Stimulated activated memory B cell treated with anti-CD40 and anti-IgM and Interleukin-4, amounts not matched to agents 10 μg/mL and 1 μg/mL and 100 μg/mL, for 72 hours (primary cell): ENCODE measurements around the gene MYD88.

Experiments
- ATAC-seq: fragments of 150-1000 bp; cut with Tn5 transposase; 2 replicates; pipeline ENCODE4 v1.10.0; 2021
- H3K27ac Mint-ChIP-seq: one replicate; pipeline ENCODE4 v1.8.0; 2022; ENCODE audit warnings: mild to moderate bottlenecking, mixed read lengths
- H3K27me3 Mint-ChIP-seq: one replicate; pipeline ENCODE4 v1.8.0; 2022; ENCODE audit warnings: mixed read lengths
- H3K36me3 Mint-ChIP-seq: one replicate; pipeline ENCODE4 v1.8.0; 2022; ENCODE audit warnings: mixed read lengths
- H3K4me1 Mint-ChIP-seq: one replicate; pipeline ENCODE4 v1.8.0; 2022; ENCODE audit warnings: mixed read lengths
- H3K4me3 Mint-ChIP-seq: one replicate; pipeline ENCODE4 v1.8.0; 2022; ENCODE audit warnings: mild to moderate bottlenecking, moderate library complexity, mixed read lengths
- H3K9me3 Mint-ChIP-seq: one replicate; pipeline ENCODE4 v1.8.0; 2022; ENCODE audit warnings: mixed read lengths

The MYD88 gene

DNA sequence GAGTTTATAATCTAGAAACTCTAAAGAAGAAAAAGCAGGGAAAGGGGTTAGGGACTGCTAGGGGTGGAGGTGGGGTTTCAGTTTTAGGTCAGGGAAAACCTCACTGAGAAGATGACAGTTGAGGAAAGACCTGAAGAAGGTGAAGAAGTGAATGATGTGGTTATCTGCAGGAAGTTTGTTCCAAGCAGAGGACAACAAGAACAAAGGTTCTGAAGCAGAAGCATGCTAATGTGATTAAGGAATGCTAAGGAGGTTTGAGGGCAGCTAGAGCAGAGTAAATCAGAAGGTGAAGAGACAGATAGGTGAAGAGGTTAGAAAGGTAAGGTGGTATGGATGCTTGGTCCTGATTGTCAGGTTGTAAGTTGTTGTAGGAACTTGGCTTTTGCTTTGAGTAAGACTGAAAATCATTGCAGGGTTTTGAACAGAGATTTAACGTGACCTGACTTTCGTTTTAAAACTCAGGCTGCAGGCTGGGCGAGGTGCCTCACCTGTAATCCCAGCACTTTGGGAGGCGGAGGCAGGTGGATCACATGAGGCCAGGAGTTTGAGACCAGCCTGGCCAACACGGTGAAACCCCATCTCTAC, 35.5 kb downstream of the MYD88 start:
- Mint-ChIP-seq H3K9me3 (no peaks in the 10 kb centered on the region), H3K27me3 (no peaks in the 10 kb centered on the region), H3K27ac (peak overlapping the region; percentile 53), H3K4me1 (peaks cover 58% of the 10 kb centered on the region), H3K4me3 (peak overlapping the region; percentile 7), H3K36me3 (peaks cover 10% of the 10 kb centered on the region)
- no peak for ATAC-seq

DNA sequence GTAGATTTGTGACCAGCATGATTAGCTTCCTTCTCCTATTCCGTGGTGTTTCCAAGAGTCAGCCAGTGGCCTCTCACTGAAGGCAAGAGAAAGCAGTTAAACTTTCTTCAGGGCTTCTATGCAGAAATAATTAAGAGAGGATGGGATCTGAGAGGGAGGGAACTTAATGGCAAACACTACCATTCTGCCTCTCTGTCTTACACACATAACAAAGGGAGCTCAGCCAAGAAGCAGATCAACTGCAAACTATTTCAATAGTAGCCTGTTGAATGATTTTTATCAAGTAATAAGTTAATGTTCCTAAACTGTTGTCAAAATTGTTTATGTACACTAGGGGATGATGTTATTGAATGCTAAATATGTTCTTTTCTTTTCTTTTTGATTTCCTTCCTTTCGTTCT, 38.7 kb downstream of the MYD88 start:
- ATAC-seq = no peak
- Mint-ChIP-seq H3K36me3 (peaks cover 36% of the 10 kb centered on the region), H3K4me1 (peaks cover 56% of the 10 kb centered on the region), H3K9me3 (no peaks in the 10 kb centered on the region), H3K27me3 (no peaks in the 10 kb centered on the region), H3K4me3 (no peak overlapping the region), H3K27ac (no peak overlapping the region)

DNA sequence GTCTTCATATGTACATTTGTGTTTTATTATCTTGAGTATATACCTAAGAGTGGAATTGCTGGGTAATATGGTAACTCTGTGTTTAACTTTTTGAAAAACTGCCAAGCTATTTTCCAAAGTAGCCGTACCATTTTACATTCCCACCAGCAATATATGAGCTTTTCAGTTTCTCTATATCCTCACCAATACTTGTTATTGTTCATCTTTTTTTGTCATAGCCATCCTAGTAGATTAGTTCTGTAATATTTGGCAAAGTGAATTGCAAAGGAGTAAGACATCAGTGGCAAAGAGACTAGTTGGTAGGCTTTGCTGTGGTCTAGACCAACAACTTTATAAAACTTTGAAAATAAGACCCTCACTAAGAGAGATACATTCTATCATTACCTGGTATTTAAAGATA, 48.3 kb downstream of the MYD88 start:
- Mint-ChIP-seq H3K4me3 (no peak overlapping the region), H3K36me3 (peaks cover 39% of the 10 kb centered on the region), H3K4me1 (peaks cover 9% of the 10 kb centered on the region), H3K27me3 (no peaks in the 10 kb centered on the region), H3K9me3 (peaks cover 3% of the 10 kb centered on the region), H3K27ac (no peak overlapping the region)
- no peak for ATAC-seq

DNA sequence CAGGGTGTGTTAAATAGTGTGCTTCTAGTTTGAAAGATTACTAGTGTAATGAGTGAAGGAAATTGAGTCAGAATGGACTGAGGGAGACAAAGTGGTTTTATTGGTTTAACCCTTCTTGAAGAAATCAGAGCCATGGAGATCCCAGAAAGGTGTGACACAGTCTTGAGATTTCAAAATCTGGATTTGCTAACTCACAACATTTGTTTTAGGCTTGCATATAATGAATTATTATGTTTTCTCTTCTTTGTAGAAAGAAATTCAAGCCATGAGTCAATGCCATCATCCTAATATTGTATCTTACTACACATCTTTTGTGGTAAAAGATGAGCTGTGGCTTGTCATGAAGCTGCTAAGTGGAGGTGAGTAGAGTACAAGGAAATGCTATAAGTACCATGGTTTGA, 52.0 kb downstream of the MYD88 start:
- no peak overlapping the region for H3K4me3 Mint-ChIP-seq
- peaks cover 3% of the 10 kb centered on the region for H3K9me3 Mint-ChIP-seq
- H3K4me1 Mint-ChIP-seq = no peaks in the 10 kb centered on the region
- no peak overlapping the region for H3K27ac Mint-ChIP-seq
- peaks cover 39% of the 10 kb centered on the region for H3K36me3 Mint-ChIP-seq
- no peaks in the 10 kb centered on the region for H3K27me3 Mint-ChIP-seq
- ATAC-seq = no peak
